Endothelial cell of umbilical vein (primary cell): ENCODE measurements around the gene SEC14L6. TPM values are rescaled to one million over a fixed set of nuclear protein-coding genes. Genes with fewer than 3 reads are reported as not detected.

Experiments used
- BruUV-seq: library from RNA; stranded (reverse); fragments of 400-500 nt; replicated peaks from 2 replicates; lab custom pipeline; 2021; lab: Mats Ljungman, UMichigan
- CTCF ChIA-PET: fragments of 300-600, 350-600 bp; sonication (Branson Sonifier 250); formaldehyde crosslinking; loops from one replicate; lab custom pipeline; 2021; ENCODE audit warnings: antibody characterized with exemption, inconsistent platforms; lab: Charles Lee
- POLR2A ChIA-PET: fragments of 300-600, 350-600 bp; sonication (Branson Sonifier 250); formaldehyde crosslinking; loops from one replicate; lab custom pipeline; 2021; ENCODE audit warnings: antibody characterized with exemption, inconsistent platforms; lab: Charles Lee
- DNase-seq: peaks from one replicate; pipeline ENCODE4 v3.0.0-alpha.2; 2011; ENCODE audit warnings: low read depth, low spot score
- FAIRE-seq: peaks from 2 replicates; lab custom pipeline; 2011; peaks lifted over from hg19 to GRCh38; lab: Jason Lieb, UNC
- H2AFZ ChIP-seq: 2 replicates; pipeline ENCODE4 v1.6.0; 2012; ENCODE audit warnings: low read depth, low read length, control low read depth, inconsistent platforms
- H3K27ac ChIP-seq: 2 replicates; pipeline ENCODE4 v1.5.1; 2011; ENCODE audit warnings: low read depth, mild to moderate bottlenecking, control low read depth, low read length, moderate library complexity; ENCODE audit not compliant: insufficient read depth
- H3K27me3 ChIP-seq, 2 experiments: 2 replicates each; pipeline versions ENCODE4 v1.6.0 to v1.6.1; 2011; ENCODE audit warnings: low read length in 2 of 2, mixed read lengths in 1 of 2; ENCODE audit not compliant: control insufficient read depth in 2 of 2, insufficient read depth in 2 of 2
- H3K36me3 ChIP-seq, 2 experiments: 2 replicates in 1 of 2; 3 replicates in 1 of 2; pipeline ENCODE4 v1.5.1; 2011; ENCODE audit warnings: low read length in 2 of 2, mild to moderate bottlenecking in 1 of 2, moderate library complexity in 1 of 2; ENCODE audit not compliant: control insufficient read depth in 2 of 2, insufficient read depth in 2 of 2; ENCODE audit errors: extremely low read depth in 1 of 2
- H3K4me1 ChIP-seq: 3 replicates; pipeline ENCODE4 v1.5.1; 2011; ENCODE audit warnings: mild to moderate bottlenecking, low read length; ENCODE audit not compliant: control insufficient read depth, insufficient read depth; ENCODE audit errors: extremely low read depth
- H3K4me2 ChIP-seq: 2 replicates; pipeline ENCODE4 v1.6.1; 2011; ENCODE audit warnings: low read length, control low read depth, mixed read lengths; ENCODE audit not compliant: insufficient read depth
- H3K4me3 ChIP-seq, 3 experiments: fragments of 200-600 bp in 1 of 3; sonication (generic), shearing (Covaris generic) in 1 of 3; replicated peaks in 1 of 3; 2 replicates each; pipeline ENCODE4 v1.5.1; 2011 to 2016; ENCODE audit warnings: control low read depth in 3 of 3, low read length in 3 of 3, mild to moderate bottlenecking in 2 of 3, inconsistent platforms in 1 of 3, low read depth in 1 of 3, moderate library complexity in 1 of 3; ENCODE audit not compliant: insufficient read depth in 1 of 3
- H3K79me2 ChIP-seq: 2 replicates; pipeline ENCODE4 v1.6.0; 2012; ENCODE audit warnings: low read length, inconsistent platforms; ENCODE audit not compliant: control insufficient read depth, insufficient read depth
- H3K9ac ChIP-seq: replicated peaks from 2 replicates; pipeline ENCODE3; 2011; ENCODE audit warnings: low read length, control low read depth; ENCODE audit not compliant: insufficient read depth; ENCODE audit errors: extremely low read depth
- H3K9me1 ChIP-seq: replicated peaks from 3 replicates; pipeline ENCODE4 v1.6.0; 2011; ENCODE audit warnings: mild to moderate bottlenecking, low read length; ENCODE audit not compliant: control insufficient read depth, insufficient read depth; ENCODE audit errors: extremely low read depth
- H3K9me3 ChIP-seq: replicated peaks from 2 replicates; pipeline ENCODE4 v1.5.1; 2012; ENCODE audit warnings: low read length, inconsistent platforms; ENCODE audit not compliant: control insufficient read depth, insufficient read depth
- H4K20me1 ChIP-seq: replicated peaks from 2 replicates; pipeline ENCODE3; 2011; ENCODE audit warnings: mild to moderate bottlenecking, low read length; ENCODE audit not compliant: control insufficient read depth, insufficient read depth; ENCODE audit errors: extremely low read depth
- CTCF ChIP-seq, 2 donors: IDR thresholded peaks; 1 replicate in 1 of 2; 2 replicates in 1 of 2; pipeline ENCODE4 v1.5.1; 2011; ENCODE audit warnings: low read length in 2 of 2, mild to moderate bottlenecking in 2 of 2, moderate library complexity in 2 of 2, control low read depth in 1 of 2, inconsistent platforms in 1 of 2, low read depth in 1 of 2; ENCODE audit not compliant: insufficient read depth in 1 of 2; ENCODE audit errors: extremely low read depth in 1 of 2
- EZH2 ChIP-seq: IDR thresholded peaks from 2 replicates; pipeline ENCODE4 v1.6.1; 2012; ENCODE audit warnings: borderline replicate concordance, low read depth, mild to moderate bottlenecking, moderate library complexity, low read length, inconsistent platforms; ENCODE audit not compliant: severe bottlenecking
- FOS ChIP-seq: IDR thresholded peaks from 2 replicates; pipeline ENCODE4 v1.6.1; 2011; ENCODE audit warnings: mild to moderate bottlenecking, low read length, moderate library complexity, borderline replicate concordance; ENCODE audit not compliant: insufficient read depth
- GATA2 ChIP-seq: IDR thresholded peaks from 2 replicates; pipeline ENCODE4 v1.7.0; 2011; ENCODE audit warnings: low read depth, mild to moderate bottlenecking, moderate library complexity, mixed read lengths, low read length; ENCODE audit not compliant: insufficient read length, insufficient read depth
- JUN ChIP-seq: IDR thresholded peaks from 2 replicates; pipeline ENCODE4 v1.6.1; 2011; ENCODE audit warnings: borderline replicate concordance, low read depth; ENCODE audit not compliant: insufficient read length, insufficient read depth
- MAX ChIP-seq: IDR thresholded peaks from 2 replicates; pipeline ENCODE4 v1.6.1; 2011; ENCODE audit not compliant: insufficient read depth, insufficient read length
- MYC ChIP-seq: IDR thresholded peaks from one replicate; pipeline ENCODE4 v1.6.1; 2011; ENCODE audit warnings: mild to moderate bottlenecking, low read depth, low read length
- POLR2A ChIP-seq: IDR thresholded peaks from 2 replicates; pipeline ENCODE4 v1.6.1; 2012; ENCODE audit warnings: low read depth, mild to moderate bottlenecking, control low read depth, low read length
- POLR2AphosphoS5 ChIP-seq: IDR thresholded peaks from 2 replicates; pipeline ENCODE4 v1.6.1; 2012; ENCODE audit warnings: low read depth, mild to moderate bottlenecking, control low read depth, low read length, moderate library complexity; ENCODE audit not compliant: insufficient read depth
- dilution Hi-C: fragments of 300-500 bp; cut with MboI; formaldehyde crosslinking; loops from one replicate; pipeline ENCODE4 v1.15.0; 2019; ENCODE audit warnings: low sequenced_read_pairs; ENCODE audit not compliant: extremely low pct_ligation_motif_present
- intact Hi-C: fragments of 100-400 bp; cut with micrococcal nuclease; formaldehyde crosslinking; loops from one replicate; pipeline ENCODE4 v1.10.0; 2022
- polyA plus RNA-seq, 4 experiments: library from polyadenylated mRNA; depleted of rRNA in 3 of 4; stranded (reverse) in 3 of 4; unstranded in 1 of 4; fragments of >200 nt; gene quantifications; 2 replicates each; pipeline versions ENCODE4 v1.2.1 to v1.2.3, GENCODE V29; 2011 to 2012; ENCODE audit warnings: missing spikeins in 1 of 4
- total RNA-seq: library from RNA; stranded (reverse); gene quantifications from 2 replicates; pipeline ENCODE4 v1.2.3, GENCODE V29; 2021

The SEC14L6 gene
- total and polyA plus RNA-seq, 2 donors (not counting 3 experiments of a cell fraction or from before 2014, with no cell fraction given): 0.04 to 0.15 TPM

GRCh38 chr22:30503551-30503950 is 43.0 kb downstream of the SEC14L6 start:
- H2AFZ ChIP-seq: no peak overlapping the region
- TF ChIP-seq POLR2A (no peak), POLR2AphosphoS5 (no peak), EZH2 (no peak), JUN (no peak), GATA2 (no peak), MYC (no peak), CTCF (IDR thresholded peaks at IDR 0.05; ENCODE audit: extremely low read depth in 1 of 2, insufficient read depth in 1 of 2, low read depth in 1 of 2, low read length in 2 of 2) (no peak), MAX (no peak), FOS (no peak)
- H3K9me1 ChIP-seq: no peaks in the 10 kb centered on the region
- no peaks in the 10 kb centered on the region for H4K20me1 ChIP-seq
- peaks cover 13% of the 10 kb centered on the region in 2 experiments for H3K27me3 ChIP-seq
- DNase-seq: no peak
- intact Hi-C loops: no loop called here
- ChIA-PET CTCF (interaction anchor here (1.5 kb wide), 1 partner anchor 116 kb away, joined by 3 read pairs; no protein-coding TSS in a partner anchor), POLR2A (no interaction called here)
- no peaks in the 10 kb centered on the region for H3K36me3 ChIP-seq
- H3K27ac ChIP-seq: no peak overlapping the region
- dilution Hi-C loops: no loop called here
- H3K9ac ChIP-seq: no peak overlapping the region
- H3K4me2 ChIP-seq: no peak overlapping the region
- FAIRE-seq: no peak
- no peaks in the 10 kb centered on the region for H3K4me1 ChIP-seq
- no peaks in the 10 kb centered on the region for H3K79me2 ChIP-seq
- H3K9me3 ChIP-seq: no peaks in the 10 kb centered on the region
- BruUV-seq: no TSS peak
- no peak overlapping the region for H3K4me3 ChIP-seq
